Suprapubic skin (tissue), 3 donors: Measurements from ENCODE around the gene EBI3.

Experiments
- EP300 ChIP-seq: sonication (generic); formaldehyde crosslinking; IDR thresholded peaks from one replicate; pipeline ENCODE4 v1.6.1; 2017; ENCODE audit warnings: antibody characterized with exemption
- TF ChIP-seq, protein P1 (sequence below), 2 donors: fragments of 200-600 bp in 1 of 2; fragments of 450-650 bp in 1 of 2; sonication (generic) in 1 of 2; IDR thresholded peaks; one replicate each; pipeline ENCODE4 v1.5.1; 2016 to 2019; ENCODE audit warnings: antibody characterized with exemption in 2 of 2, mild to moderate bottlenecking in 1 of 2, moderate library complexity in 1 of 2

GRCh38 chr19:4225885-4226284 lies 3.4 kb upstream of the EBI3 start:
- TF ChIP-seq, protein P1, sequence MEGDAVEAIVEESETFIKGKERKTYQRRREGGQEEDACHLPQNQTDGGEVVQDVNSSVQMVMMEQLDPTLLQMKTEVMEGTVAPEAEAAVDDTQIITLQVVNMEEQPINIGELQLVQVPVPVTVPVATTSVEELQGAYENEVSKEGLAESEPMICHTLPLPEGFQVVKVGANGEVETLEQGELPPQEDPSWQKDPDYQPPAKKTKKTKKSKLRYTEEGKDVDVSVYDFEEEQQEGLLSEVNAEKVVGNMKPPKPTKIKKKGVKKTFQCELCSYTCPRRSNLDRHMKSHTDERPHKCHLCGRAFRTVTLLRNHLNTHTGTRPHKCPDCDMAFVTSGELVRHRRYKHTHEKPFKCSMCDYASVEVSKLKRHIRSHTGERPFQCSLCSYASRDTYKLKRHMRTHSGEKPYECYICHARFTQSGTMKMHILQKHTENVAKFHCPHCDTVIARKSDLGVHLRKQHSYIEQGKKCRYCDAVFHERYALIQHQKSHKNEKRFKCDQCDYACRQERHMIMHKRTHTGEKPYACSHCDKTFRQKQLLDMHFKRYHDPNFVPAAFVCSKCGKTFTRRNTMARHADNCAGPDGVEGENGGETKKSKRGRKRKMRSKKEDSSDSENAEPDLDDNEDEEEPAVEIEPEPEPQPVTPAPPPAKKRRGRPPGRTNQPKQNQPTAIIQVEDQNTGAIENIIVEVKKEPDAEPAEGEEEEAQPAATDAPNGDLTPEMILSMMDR (IDR thresholded peaks at IDR 0.05): no peak
- no peak for TF ChIP-seq EP300
